ENCODE data around the gene HABP4. TPM values are rescaled to one million over a fixed set of nuclear protein-coding genes. Genes with fewer than 3 reads are reported as not detected.

The HABP4 gene
- total RNA-seq, 1 experiment from 2014 or later: 12.7 TPM

DNA sequence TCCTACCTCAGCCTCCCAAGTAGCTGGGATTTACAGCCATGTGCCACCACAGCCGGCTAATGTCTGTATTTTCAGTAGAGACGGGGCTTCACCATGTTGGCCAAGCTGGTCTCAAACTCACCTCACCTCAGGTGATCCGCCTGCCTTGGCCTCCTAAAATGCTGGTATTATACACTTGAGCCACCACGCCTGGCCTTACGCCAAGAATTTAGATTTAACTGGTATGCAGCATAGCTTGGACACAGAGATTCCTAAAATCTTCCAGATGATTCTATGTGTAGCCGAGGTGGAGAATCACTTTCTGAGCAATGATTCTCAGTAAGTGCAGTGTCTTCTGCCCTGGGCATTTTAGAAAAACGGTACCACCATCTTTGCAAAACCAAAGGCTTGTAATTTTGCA, 74.1 kb downstream of the HABP4 start:
- in situ Hi-C loops (cut with HindIII; ENCODE audit: low pct_unique_long_range_greater_than_20kb, low sequenced_read_pairs): no loop called here
- no peak for DNase-seq (ENCODE audit: low read depth, low spot score)

- in situ Hi-C loops (cut with HindIII; ENCODE audit: low pct_unique_long_range_greater_than_20kb, low sequenced_read_pairs): no loop called here
- no peak for DNase-seq (ENCODE audit: low read depth, low spot score)
Measured at GRCh38 chr9:96524764-96525163, 74.8 kb downstream of the HABP4 start.

GRCh38 chr9:96532173-96532572, 82.2 kb downstream of the HABP4 start:
- in situ Hi-C loops (cut with HindIII; ENCODE audit: low pct_unique_long_range_greater_than_20kb, low sequenced_read_pairs): no loop called here
- DNase-seq (ENCODE audit: low read depth, low spot score): no peak

- DNase-seq (ENCODE audit: low read depth, low spot score): no peak
- in situ Hi-C loops (cut with HindIII; ENCODE audit: low pct_unique_long_range_greater_than_20kb, low sequenced_read_pairs): no loop called here
Measured at GRCh38 chr9:96540106-96540505, 90.1 kb downstream of the HABP4 start.

Other genes with a start within 250 kb of the HABP4 start
- not detected in 2 replicates for gene HSD17B3, start 148.0 kb upstream of the HABP4 start, total RNA-seq (2014; rRNA removed; shearing (Covaris generic))
- 48.7 and 54.5 TPM in 2 replicates for gene SLC35D2, start 66.5 kb upstream of the HABP4 start, total RNA-seq (2014; rRNA removed; shearing (Covaris generic))
- 9.9 and 11.4 TPM in 2 replicates for gene ZNF367, start 31.8 kb upstream of the HABP4 start, total RNA-seq (2014; rRNA removed; shearing (Covaris generic))
- gene CDC14B, start 169.7 kb downstream of the HABP4 start, total RNA-seq (2014; rRNA removed; shearing (Covaris generic)): 12.1 and 13.1 TPM in 2 replicates
- 17.6 and 22.1 TPM in 2 replicates for gene PRXL2C, start 205.1 kb downstream of the HABP4 start, total RNA-seq (2014; rRNA removed; shearing (Covaris generic))